HG03039 (cell line): ENCODE results near the gene KCNQ1.

ENCODE experiments used
- ATAC-seq: cut with Tn5 transposase; IDR thresholded peaks from one replicate; pipeline ENCODE4 v1.9.1; 2021; ENCODE audit warnings: mild to moderate bottlenecking, moderate library complexity; ENCODE audit not compliant: unreplicated experiment

KCNQ1 gene

DNA sequence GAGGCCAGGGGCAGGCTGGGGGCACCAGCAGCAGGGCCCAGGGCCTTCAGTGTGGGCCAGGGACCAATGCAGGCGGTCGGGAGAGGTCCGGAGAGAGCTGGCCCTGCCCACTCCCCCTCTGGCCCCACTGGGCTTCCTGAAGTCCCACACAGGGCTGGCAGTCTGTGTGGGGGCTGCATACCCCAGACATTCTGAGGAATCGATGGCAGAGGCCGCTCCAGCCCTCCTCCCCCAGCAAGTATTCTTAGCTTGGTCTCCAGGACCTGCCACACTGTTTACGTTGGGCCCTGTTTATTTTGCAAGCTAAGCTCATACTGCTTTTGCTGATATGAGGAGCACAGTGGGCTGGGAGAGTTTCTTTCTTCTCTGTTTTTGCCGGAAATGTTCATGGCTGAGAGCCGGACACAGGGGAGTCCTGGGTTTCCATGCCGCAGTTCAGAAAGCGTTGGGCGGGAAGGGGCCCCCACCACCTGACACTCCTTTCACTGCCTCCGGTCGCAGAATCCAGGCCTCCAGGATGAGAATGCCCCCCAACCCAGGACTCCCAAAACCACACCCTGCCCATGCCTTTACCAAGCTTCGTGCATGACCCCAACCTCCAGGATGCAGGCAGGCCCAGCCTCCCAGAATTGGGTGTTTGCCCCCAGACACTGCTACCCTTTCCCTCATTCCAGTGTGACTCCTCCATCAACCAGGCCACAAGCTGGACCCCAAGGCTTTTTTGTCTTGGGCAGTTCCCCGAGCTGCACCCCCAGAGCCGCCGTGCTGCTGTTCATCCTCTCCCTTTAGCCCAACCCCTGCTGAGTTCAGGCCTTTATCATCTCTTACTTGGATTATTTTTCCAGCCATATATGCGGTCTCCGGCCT, 336.8 kb downstream of the KCNQ1 start:
- ATAC-seq = no peak

DNA sequence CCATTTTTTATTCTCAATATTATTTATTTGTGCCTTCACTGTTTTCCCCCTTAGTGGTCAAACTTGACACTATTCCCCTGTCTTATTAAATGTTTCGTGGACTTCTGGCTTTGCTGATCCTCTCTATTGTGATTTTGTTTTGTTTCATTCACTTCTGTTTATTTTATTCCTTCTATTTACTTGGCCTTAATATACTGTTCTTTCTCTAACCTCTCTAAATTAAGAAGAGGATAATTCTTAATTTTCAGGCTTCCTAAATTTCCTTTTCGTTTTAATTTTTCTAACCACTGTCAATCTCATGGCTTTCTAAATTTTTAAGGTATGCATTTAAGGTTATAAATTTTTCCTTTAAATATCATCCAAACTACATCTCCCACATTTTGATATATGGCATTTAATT, 338.0 kb downstream of the KCNQ1 start:
- ATAC-seq = no peak

DNA sequence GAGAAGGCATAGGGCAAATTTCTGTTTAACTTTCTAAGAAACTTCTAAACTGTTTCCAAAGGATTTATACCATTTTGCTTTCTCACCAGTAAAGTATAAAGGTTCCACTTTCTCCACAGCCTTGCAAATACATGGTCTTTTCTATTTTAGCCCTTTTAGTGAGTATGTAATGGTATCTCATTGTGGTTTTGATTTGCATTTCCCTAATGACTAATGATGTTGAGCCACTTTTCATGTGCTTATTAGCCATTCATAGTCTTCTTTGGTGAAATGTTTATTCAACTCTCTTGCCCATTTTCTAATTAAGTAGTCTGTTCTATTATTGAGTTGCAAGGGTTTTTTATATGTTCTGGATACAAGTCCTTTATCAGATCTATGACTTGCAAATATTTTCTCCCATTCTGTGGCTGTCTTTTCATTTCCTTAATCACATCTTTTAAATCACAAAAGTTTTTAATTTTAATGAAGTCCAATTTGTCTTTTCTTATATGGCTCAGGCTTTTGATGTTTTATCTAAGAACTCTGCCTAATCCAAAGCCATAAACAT, 338.8 kb downstream of the KCNQ1 start:
- no peak for ATAC-seq

DNA sequence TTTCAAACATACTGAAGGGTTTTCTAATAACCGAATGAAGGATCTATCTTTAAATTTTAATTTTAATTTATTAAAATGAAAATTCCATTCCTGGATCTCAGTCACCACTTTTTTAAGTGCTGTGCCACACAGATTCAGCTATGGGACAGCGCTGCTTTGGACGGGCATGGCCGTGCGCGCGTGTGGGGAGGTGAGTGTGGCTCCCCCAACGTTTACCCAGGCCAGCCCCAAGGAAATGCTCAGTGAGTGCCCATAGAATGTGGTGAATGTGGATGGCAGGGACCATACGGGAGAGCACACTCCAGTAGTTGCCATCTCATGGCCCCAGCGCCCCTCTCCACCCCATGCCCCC, 343.0 kb downstream of the KCNQ1 start:
- no peak for ATAC-seq

DNA sequence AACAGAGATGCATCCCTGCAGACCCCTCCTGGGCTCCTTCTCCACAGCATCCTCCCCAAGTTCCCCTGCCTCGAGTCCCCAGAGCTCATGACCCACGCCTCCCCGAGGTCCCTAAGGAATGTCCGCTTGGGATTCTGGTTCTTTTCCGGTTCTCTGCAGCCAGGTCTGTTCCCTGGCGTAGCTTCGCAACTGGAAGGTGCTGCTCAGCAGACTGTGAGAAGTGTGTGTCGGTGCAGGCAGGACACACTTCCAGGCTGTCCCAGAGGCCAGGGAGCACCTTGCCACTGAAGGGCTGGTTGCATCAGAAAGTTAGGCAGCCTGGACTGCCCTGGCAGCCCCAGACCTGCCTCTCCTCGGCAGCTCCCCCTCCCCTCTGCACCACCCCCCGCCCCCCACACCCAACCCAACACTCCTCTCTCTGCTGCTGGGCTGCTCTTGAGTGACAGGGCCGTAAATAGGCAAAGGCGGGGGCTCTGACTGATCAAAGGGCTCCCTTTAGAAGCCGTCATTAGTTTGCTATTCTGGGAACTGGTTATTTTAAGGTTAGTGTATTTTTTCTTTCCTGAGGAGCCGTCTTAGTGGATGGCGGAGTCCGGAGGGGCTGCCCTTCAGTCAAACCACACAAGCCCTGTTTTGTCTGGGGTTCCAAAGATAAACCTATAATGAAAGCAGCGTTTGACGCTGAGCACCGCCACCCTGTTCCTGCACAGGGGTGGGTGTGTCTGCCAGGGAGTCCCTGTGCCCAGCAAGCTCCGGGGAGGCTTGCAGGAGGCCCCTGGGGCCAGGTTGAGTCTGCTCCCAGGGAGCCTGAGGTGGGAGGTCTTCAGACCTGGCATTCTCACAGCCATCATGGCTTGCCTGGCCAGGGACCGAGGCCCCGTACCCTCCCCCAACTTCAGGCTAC, 343.6 kb downstream of the KCNQ1 start:
- no peak for ATAC-seq

DNA sequence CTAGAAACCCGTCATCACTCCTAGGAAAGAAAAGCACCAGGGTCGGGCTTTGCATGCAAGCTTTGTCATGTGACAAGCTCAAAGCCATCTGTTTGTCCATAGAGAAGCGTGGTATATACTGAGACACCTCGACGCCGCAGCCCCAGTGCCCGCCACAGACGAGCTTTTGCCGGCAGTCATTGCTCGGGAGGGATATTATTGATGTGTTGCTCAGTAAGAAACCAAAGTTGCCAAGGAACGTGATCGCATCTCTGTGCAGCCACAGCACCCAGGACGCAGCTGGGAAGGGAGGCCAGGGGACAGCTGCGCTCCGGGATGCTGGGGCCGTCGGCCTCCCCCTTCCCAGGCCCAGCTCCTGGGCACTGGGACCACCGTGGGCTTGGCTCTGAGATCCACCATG, 344.5 kb downstream of the KCNQ1 start:
- ATAC-seq = no peak

DNA sequence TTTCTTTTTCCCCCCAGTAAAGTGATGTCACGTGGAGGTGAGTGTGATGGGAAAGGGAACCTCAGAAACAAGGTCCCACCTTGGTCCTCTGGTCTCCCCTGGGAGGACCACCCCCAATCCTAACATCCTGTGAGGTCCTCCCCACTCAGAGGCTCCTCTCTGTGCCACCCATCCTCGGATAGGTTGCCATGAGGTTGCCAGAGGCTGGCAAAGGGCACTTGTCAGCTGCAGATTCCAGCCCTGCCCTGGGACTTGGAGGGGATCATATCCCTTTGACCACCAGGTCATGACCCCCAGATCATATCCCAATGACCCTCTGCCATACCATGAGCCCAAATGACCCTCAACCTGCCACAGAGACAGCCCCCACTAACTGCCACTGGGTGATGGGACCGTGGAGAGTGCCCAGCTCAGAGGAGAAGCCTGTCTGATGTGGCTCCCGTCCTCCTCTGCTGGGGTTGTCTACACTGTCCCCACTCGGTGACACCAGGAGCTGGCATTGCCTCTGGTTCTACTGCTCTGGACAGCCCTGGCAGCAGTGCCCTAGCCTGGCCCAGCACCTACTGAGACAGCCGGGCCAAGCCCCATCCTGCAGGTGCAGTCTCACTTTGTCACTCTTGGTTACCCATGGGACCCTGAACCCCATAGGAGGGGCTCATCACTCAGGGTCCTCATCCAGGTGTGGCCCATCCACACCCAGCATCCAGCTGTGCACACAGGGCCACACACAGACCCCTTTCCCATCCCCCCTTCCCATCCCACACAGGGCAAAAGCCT, 345.2 kb downstream of the KCNQ1 start:
- ATAC-seq = no peak

DNA sequence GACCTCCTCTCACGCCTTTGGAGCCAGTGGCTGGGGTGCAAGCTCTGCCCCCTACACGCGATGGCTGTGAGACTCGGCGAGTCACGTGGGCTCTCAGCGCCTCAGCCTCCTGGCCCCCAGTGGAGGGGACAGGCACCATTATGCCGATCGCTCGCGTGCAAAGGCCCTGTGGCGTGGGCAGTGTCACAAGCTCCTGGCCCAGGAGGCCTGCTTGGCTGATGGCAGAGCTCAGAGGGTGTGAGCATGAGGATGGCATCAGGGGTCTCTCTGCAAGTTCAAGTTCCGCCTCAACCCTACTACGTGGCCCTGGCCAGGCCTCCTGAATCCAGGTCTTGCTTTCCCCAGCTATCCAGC, 345.7 kb downstream of the KCNQ1 start:
- ATAC-seq = no peak

DNA sequence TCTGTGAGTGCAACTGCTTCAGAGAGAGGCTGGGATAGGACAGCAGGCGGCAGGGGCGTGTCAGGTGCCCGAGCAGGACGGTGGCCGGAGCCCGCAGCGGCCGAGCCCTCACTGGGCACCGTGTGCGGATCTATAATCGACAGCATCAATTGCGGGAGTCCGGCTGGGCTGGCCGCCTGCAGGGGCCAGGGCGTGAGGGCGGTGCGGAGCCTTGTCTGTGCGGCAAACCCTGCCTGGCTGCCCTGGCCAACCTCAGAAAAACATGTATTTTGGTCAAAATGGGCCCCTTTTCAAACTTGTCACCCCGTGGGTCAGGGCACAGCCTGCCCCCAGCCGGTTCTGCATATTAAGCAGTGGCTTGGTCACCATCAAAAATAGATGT, 346.3 kb downstream of the KCNQ1 start:
- no peak for ATAC-seq

DNA sequence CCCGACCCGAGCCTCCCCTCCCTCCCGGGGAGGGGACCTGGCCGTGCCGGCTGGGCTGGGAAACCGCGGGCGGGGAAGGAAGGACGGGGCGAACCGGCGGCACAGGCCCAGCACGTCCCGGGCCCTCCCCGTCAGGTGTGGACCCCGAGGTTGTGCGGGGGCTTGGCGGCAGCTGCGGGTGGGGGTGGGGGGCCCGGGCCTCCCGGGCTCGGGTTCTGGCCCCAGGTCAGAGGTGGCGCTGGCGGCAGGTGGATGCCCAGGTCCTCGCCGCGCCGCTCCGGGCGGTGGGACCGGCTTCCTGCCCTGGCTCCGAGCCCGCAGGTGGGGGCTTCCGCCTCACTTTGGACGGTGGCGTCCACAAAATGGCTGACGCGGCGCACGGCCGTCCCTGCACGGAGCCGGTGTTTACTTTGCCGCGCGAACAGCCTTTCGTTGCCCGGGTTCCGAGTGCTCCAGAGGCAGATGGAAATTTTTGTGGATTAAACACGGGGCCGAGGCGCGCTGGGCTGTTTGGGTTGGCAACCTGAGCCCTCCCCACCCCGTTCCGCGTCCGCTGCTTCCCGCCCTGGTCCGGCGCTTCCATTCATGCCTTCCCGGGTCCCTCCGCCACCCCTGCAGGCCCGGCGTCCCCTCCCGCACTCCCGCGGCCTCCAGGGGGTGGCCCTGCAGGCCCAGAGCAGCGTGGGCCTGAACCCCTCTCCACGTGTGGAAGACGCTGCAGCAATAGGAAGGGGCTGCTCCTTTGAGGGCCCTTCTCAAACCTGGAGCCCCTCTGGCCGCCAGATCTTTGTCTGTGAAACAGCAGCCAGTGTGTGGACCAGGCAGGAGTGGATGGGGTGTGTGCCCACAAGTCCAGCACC, 346.9 kb downstream of the KCNQ1 start:
- ATAC-seq = no peak

DNA sequence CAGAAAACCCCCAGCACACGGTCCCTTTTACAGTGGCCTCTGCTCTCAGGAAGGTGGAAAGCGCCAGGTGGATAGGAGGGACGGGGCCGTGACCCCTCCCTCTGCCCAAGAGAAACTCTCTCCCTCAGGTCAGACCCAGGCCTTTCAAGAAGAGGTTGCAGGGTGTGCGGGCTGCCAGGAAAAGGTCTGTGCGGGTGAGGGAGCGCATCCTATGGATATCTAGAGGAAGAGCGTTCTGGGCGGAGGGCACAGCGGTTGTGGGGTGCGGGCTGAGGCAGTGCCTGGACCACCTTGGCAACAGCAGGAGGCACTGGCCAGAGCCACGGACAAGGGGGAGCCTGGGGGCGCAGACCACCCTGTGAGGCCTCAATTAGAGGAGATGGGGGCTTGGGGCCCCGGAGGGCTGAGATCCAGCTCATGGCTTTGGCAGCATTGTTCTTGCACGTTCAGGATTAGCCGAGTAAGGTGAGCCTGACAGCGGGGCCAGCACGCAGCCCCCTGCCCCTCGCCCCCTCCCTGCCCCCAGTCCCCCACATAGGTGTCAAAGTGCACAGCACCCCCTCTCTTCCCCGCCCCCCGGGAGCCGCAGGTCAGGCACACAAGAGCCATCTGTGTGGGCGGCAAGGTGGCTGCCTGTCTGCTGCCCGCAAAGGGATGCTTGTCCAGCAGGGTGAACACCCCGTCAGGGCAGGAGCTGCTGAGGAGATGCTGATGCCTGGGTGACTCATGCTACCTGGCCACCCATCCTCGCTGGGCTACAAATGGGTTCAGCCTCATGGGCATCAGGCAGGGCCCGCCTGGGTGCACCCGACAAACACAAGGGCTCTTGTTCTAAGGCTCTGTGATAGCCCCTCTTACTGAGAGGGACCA, 347.8 kb downstream of the KCNQ1 start:
- no peak for ATAC-seq

DNA sequence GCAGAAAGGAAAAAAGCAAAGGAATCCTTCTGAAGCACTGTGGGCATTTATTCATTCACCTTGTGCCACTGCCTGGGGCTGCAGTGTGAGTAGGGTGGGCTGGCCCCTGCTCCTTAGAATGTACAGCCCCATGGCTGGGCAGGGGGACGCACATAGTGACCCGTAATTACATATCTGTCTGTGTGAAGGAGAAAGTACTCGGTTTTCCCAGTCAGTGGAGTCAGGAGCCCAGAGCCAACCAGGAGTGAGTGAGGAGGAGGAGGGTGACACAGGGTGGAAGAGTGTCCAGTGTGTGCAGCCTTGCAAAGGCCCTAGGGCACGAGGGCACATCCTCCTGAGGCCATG, 348.9 kb downstream of the KCNQ1 start:
- no peak for ATAC-seq

DNA sequence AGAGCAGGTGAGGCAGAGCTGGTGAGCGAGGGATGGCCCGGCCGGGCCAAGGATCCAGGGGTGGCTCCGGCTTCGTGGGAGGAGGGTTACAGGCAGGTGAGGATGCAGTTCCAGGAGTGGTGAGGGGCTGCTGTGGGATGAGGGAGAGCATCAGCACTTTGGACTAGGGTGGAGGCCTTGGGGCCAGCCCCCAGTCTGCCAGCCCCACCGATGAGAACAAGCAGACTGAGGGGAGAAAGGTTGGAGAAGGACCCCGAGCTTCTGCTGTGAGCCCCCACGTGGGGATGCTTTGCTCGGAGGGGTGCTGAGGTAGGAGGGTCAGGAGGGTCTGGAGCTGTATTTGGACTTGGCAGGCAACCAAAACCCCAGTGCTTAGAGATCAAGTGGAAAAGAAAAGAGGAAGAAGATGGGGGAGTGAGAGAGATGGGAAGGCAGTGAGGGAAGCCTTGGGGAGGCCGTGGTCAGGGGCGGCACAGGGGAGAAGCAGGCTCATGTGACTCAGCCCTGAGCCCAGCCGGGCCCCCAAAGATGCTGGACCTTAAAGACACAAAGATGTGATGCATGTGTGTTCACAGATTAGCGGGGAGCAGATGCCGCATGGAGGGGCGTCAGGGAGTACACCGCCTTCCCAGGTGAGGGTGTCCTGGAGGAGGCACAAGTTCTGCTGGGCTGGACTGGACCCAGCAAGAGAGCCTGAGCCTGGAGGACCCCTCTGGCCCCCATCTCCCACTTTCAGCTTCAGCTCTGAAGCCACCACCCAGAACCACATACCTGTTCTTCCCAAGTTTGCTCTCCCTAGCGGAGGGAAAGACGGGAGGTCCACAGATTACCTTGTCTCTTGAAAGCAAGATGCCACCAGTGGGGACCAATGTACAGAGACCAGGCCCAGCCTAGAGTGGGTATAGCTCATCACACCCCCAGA, 349.5 kb downstream of the KCNQ1 start:
- no peak for ATAC-seq

DNA sequence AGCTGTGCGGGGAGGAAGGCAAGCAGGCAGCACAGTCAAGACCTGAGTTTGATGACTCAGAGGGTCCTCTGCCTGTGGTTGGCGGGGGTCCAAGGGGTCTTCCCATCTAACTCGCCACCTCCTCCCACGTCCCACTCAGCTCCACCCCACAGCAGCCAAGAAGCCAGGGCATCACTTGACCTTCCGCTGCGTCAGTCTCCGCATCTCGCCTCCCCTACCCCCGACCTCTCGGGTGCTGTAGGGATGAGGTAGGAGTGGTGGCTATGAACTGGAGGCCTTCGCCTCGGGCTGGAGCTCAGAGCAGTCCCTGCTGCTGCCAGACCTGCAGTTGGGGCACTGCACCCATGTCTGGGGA, 350.1 kb downstream of the KCNQ1 start:
- no peak for ATAC-seq

DNA sequence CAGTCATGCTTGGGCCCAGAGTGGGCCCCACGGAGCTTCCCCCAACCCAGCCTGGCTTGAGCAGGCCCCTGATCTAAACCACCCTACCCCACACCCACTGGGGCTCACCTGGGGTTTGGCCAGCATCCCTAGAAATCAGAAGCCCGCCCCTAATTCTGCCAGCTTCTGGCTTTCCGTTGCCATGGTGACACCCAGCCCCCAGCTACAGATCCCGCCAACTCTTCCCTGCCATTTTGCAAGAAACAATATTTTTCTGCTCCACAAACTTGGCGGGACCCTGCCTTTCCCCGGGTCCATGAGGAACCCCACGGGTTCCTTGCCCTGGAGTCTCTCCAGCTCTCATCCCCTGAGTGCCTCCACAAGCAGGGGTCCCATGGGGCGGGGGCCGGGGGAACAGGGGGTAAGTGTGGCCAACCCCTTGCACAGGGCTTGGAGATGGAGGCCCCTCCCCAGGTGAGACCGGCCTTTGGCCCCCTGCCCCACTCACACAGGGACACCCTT, 350.7 kb downstream of the KCNQ1 start:
- no peak for ATAC-seq

DNA sequence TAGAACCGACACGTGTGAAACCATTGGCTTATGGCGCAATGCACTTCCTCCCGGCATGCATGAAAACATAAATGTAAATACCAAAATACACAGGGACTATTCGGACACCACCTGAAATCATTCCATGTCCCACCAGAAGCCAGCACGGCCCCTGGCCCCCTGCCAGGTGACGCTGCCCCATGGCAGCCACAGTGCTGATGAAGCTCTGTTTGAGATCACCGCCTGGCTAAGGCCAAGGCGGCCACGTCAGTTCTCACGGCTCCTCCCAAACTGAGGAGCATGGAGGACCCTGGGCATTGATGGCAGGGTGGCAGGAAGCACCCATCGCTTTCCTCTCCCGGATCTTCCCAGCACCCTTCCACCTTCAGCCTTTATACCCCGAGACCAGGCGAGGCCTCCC, 351.3 kb downstream of the KCNQ1 start:
- no peak for ATAC-seq

DNA sequence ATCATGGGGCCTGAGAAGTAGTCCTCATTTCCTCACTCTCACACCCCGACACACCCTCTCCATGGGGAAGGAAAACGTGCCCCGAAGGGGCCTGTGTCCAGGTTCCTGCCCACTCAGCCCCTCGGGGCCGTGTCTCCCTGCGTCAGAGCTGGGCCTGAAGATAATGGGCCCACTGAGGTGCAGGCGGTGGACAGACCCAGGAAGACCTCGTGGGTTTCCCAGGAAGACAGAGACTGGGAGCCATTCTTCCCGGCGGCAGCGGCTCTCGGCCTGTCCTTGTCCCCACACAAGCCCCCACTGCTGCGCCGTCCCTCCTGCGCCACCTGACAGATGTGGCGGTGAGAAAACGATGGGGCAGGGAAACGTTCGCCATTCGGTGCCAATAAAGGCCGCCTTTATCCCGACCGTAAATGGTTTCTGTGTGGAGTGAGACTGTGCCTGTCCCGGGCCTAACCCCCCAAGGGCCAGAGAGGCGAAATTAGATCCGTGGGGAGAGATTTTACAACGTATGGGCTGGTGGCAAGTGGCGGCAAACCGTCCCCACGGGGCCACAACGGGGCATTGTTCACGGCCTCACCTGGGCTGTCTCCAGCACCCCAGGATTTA, 351.8 kb downstream of the KCNQ1 start:
- no peak for ATAC-seq
